GM18508 (cell line): ENCODE results near the gene RFLNA.

Experiments
- ATAC-seq: cut with Tn5 transposase; IDR thresholded peaks from one replicate; pipeline ENCODE4 v1.9.1; 2021; ENCODE audit warnings: moderate number of reproducible peaks; ENCODE audit not compliant: insufficient read depth, unreplicated experiment

The RFLNA gene

GRCh38 chr12:124294780-124295341 lies at the start of gene RFLNA:
TSS of gene RFLNA (plus strand) at chr12:124295093. CDS start at chr12:124295430, 337 bp downstream.
- no peak for ATAC-seq

- ATAC-seq, result no peak
These were observed 47.6 kb upstream of the RFLNA start for GRCh38 chr12:124247331-124247730.

- no peak for ATAC-seq
These were observed 45.7 kb upstream of the RFLNA start for GRCh38 chr12:124248941-124249825.

GRCh38 chr12:124251186-124251585 lies 43.7 kb upstream of the RFLNA start:
- no peak for ATAC-seq

- ATAC-seq, result no peak
These were observed 41.9 kb upstream of the RFLNA start for GRCh38 chr12:124252964-124253363.

GRCh38 chr12:124254126-124254525 lies 40.8 kb upstream of the RFLNA start:
- ATAC-seq, result no peak

- no peak for ATAC-seq
These were observed 35.5 kb upstream of the RFLNA start for GRCh38 chr12:124259154-124260066.

GRCh38 chr12:124261885-124262284 lies 33.0 kb upstream of the RFLNA start:
- no peak for ATAC-seq

- no peak for ATAC-seq
These were observed 30.7 kb upstream of the RFLNA start for GRCh38 chr12:124264089-124264795.

GRCh38 chr12:124264879-124265278 lies 30.0 kb upstream of the RFLNA start:
- no peak for ATAC-seq

- ATAC-seq, result no peak
These were observed 27.6 kb upstream of the RFLNA start for GRCh38 chr12:124267205-124267778.

GRCh38 chr12:124270671-124271070 lies 24.2 kb upstream of the RFLNA start:
- no peak for ATAC-seq

GRCh38 chr12:124273630-124274029 lies 21.3 kb upstream of the RFLNA start:
- ATAC-seq, result no peak

- ATAC-seq, result no peak
These were observed 18.6 kb upstream of the RFLNA start for GRCh38 chr12:124276337-124276736.

- no peak for ATAC-seq
These were observed 17.3 kb upstream of the RFLNA start for GRCh38 chr12:124277394-124278241.

- ATAC-seq, result no peak
These were observed 16.3 kb upstream of the RFLNA start for GRCh38 chr12:124278389-124279101.

- no peak for ATAC-seq
These were observed 15.6 kb upstream of the RFLNA start for GRCh38 chr12:124279315-124279714.

- no peak for ATAC-seq
These were observed 15.0 kb upstream of the RFLNA start for GRCh38 chr12:124279846-124280360.
